Ishikawa (cell line): ENCODE results near the gene LRRC72.

ENCODE experiments used
- CEBPB ChIP-seq: IDR thresholded peaks from 2 replicates; pipeline ENCODE4 v1.6.1; 2012
- CREB1 ChIP-seq: IDR thresholded peaks from 2 replicates; pipeline ENCODE4 v1.6.1; 2012; ENCODE audit warnings: low read depth
- EGR1 ChIP-seq: IDR thresholded peaks from 2 replicates; pipeline ENCODE4 v1.6.1; 2012
- EP300 ChIP-seq: IDR thresholded peaks from 2 replicates; pipeline ENCODE4 v1.6.1; 2012; ENCODE audit warnings: borderline replicate concordance
- FOXM1 ChIP-seq: IDR thresholded peaks from 2 replicates; pipeline ENCODE4 v1.6.1; 2012; ENCODE audit warnings: low read depth, borderline replicate concordance
- MAX ChIP-seq: IDR thresholded peaks from 2 replicates; pipeline ENCODE4 v1.6.1; 2012
- NFIC ChIP-seq: IDR thresholded peaks from 2 replicates; pipeline ENCODE4 v1.6.1; 2012
- RAD21 ChIP-seq: IDR thresholded peaks from 2 replicates; pipeline ENCODE4 v1.6.1; 2012; ENCODE audit warnings: low read depth
- REST ChIP-seq: IDR thresholded peaks from 2 replicates; pipeline ENCODE4 v1.6.1; 2012; ENCODE audit warnings: low read depth, mild to moderate bottlenecking
- TAF1 ChIP-seq: IDR thresholded peaks from 2 replicates; pipeline ENCODE4 v1.6.1; 2012; ENCODE audit warnings: low read depth, mild to moderate bottlenecking
- TCF12 ChIP-seq: IDR thresholded peaks from 2 replicates; pipeline ENCODE4 v1.6.1; 2012; ENCODE audit warnings: low read depth
- TEAD4 ChIP-seq: IDR thresholded peaks from 2 replicates; pipeline ENCODE4 v1.6.1; 2012
- USF1 ChIP-seq: IDR thresholded peaks from 2 replicates; pipeline ENCODE4 v1.6.1; 2012
- YY1 ChIP-seq: IDR thresholded peaks from 2 replicates; pipeline ENCODE4 v1.6.1; 2012; ENCODE audit warnings: low read depth
- ZBTB7A ChIP-seq: IDR thresholded peaks from 2 replicates; pipeline ENCODE4 v1.6.1; 2012; ENCODE audit warnings: low read depth

Gene LRRC72

GRCh38 chr7:16630654-16631053 lies 104.0 kb downstream of the LRRC72 start:
- no peak for TF ChIP-seq TCF12
- no peak for TF ChIP-seq CEBPB
- no peak for TF ChIP-seq EGR1
- no peak for TF ChIP-seq FOXM1
- TF ChIP-seq MAX = no peak
- no peak for TF ChIP-seq EP300
- TF ChIP-seq CREB1 = no peak
- no peak for TF ChIP-seq TEAD4
- no peak for TF ChIP-seq RAD21
- TF ChIP-seq TAF1 = no peak
- no peak for TF ChIP-seq ZBTB7A
- no peak for TF ChIP-seq YY1
- no peak for TF ChIP-seq REST
- no peak for TF ChIP-seq USF1
- no peak for TF ChIP-seq NFIC
